GM21737 (cell line): ENCODE measurements around the gene CAPN10.
"Not testable (repeated sequence)": the region's sequence is repeated elsewhere in the genome, so short reads cannot be mapped to it uniquely, and the experiment has no call there.

Source experiments
- ATAC-seq: cut with Tn5 transposase; IDR thresholded peaks from one replicate; pipeline ENCODE4 v1.9.1; 2021; ENCODE audit warnings: mild to moderate bottlenecking, moderate library complexity; ENCODE audit not compliant: unreplicated experiment

CAPN10 gene

DNA sequence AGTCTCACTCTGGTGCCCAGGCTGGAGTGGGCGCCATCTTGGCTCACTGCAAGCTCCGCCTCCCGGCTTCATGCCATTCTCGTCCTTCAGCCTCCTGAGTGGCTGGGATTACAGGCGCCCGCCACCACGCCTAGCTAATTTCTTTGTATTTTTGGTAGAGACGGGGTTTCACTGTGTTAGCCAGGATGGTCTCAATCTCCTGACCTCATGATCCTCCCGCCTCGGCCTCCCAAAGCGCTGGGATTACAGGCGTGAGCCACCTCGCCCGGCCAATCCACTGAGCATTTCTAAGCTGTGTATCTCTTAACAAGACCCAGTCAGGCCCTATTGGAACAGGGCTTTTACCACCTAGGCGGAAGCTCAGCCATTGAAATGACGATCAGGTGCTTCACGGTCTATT is 23.3 kb upstream of the CAPN10 start:
- ATAC-seq, result not testable (repeated sequence)

DNA sequence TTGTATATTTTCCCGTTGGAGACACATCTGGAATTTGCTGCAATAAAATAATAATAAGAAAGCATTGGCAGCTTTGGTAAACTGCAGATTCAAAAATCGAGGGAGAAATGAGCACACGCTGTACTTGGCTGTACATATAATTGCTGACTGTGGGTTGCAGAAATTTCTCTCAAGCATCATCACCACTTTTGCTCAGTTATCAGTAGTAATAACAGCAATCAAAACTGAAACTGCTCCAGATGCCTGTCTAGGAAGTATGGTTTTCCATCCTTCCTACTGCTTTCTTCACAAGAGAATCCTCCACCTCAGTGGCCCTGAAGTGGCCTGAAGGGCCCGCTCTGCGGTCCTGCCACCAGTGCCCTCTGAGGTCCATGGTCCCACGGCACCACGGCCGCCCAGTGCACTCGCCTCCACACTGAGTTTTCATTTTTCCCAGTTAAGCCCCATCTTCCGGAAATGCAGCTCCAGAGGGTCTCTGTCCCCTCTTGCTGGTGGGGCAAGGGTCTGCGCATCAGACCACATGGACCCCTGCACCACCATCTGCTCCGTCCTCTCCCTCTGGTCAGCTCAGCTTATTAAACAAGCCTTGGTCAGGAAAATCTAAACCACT is 22.5 kb upstream of the CAPN10 start:
- ATAC-seq, result no peak

DNA sequence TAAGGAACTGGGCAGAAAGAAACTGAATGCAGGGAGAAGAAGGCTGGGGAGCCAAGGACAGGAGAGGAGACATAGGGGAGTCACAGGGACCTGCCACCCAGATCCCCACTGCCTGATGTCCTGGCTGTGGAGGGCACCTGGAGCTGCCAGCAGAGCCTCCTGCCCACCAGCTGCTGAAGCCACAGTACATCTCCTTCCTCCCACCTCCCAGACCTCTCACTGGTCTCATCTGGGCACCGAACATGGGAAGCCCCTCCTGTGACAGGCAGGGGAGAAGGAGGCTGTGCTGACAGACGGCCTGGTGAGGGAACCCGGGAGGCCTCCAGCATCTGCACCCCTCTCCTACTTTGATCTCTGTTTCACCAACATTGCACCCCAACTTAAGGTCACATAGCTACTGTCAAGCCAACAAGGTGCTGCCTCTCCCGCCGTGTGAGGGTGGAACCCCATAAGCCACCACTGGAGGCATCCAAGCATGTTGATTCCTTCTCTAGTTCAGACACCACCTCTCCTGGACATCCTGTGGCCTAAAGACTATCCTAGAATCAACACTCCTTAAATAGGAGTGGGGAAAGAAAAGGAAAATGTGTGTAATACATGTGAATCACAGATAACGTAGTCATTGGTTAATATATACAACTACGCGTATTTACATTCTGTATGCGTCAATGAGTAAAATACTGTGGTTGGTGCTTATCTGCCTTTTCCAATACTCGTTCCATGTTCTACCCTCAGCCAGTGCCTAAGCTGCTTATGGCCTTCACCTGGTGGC is 21.8 kb upstream of the CAPN10 start:
- no peak for ATAC-seq

DNA sequence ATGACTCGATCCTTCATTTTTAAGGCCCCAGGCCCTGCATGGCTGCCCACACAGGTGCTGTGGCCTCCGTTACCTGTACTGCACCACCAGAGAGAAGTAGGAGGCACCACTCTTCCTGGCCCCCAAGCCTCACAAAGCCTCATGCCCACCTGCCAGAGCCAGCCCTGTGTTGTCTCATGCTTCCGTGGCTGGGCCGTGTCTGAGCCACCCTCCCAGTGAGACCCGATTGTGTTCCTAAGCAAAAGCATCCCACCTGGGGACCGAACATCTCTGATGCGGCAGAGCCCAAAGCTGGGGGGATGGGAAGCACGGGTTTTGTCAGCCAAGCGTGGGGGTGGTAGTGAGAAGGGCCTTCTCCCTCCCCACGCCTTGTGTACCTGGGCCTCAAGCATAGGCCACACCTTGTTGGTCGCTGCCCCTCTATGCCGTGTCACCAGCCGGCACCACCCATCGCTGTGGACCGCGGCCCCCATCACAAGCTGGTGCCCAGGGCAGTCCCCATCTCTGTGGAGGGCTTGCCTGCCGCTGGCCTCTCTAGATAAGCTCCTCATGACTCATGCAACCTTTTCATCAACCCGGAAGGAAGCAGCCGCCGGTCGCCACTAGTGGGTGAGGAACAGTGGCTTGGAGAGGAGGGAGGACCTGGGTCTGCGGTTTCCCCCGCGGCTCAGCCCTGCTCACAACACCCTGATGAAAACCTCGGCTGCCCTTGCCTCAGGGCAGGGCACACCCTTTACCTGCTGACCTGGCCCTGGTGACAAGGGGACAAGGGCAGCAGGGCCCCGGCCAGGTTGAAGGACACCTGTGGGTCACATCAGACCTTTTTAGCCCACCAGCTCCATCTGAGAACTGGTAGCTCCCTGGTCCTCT is 21.0 kb upstream of the CAPN10 start:
- ATAC-seq, result peak; percentile 30

DNA sequence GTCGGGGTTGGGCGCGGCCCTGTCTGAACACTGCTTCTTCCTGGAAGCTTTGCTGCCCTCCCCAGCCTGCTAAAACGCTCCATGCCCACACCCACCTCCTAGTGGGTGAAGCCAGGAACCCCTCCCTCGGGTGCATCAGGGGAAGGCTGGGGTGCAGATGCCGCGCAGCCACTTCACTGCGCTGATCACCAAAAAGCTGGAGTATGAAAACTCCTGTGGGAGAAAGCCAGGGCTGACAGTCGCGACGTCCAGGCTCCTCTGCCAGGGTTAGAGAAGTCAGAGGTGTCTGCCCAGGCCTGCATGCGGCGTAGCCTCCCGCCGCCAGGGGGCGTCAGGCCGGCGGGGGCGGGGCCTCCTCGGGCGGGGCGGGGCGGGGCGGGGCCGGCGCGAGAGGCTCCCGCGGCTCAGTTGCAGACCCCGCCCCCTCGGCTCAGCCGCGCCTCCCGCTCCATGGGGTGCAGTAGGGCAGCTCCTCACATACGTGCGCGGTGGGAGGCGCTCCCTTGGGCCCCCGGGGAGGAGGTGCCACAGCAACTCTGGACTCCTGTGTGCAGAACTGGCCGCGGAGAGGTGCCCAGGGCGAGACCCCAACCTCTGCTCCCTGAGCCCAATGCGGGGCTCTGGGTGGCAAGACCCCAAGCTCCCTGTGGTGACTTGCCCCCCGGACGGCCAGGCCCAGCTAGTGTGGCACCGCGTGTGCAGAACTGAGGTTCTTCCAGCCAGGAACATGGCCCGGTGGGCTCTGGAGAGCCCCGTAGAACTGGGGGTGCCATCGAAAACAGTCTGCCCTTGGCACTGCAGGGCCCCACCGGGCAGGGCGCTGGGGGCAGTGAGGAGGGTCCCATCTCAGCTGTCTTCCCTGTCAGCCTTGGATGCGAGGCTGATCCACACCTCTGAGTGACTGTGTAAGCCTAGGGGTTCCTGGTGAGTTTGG is 20.1 kb upstream of the CAPN10 start:
- peak; percentile 43 for ATAC-seq

DNA sequence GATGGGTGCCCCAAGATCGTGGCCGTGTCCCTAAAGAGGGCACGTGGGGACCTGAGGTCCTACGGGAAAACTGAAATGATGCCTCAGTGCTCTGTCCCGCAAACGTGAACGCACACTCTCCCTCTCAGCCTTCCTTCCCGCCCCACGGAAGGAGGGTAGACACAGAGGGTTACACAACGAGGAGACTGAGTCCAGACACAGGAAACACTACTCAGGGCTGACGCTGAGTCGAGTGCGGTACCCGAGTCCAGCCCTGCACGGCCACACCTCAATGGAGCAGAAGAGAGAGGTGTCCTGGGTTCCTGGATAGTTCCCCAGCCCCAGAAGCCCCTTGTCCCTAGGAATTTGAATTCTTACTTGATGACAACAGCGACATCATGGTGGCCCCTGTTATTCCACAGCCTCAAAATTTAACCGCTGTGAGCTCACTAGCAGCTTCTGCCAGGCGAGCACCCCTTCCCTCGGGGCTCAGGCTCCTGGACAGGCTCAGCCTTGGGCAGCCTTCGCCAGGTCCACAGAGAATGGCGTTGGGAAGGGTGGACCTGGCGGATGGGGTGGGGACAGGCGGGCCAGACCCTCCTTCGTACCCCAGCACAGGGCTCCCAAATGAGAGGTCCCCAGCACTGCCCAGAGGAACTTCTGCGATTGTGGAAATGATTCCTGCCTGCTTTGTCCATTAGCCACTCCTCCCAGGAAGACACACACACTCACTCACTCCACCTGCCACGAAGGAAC is 19.2 kb upstream of the CAPN10 start:
- no peak for ATAC-seq

DNA sequence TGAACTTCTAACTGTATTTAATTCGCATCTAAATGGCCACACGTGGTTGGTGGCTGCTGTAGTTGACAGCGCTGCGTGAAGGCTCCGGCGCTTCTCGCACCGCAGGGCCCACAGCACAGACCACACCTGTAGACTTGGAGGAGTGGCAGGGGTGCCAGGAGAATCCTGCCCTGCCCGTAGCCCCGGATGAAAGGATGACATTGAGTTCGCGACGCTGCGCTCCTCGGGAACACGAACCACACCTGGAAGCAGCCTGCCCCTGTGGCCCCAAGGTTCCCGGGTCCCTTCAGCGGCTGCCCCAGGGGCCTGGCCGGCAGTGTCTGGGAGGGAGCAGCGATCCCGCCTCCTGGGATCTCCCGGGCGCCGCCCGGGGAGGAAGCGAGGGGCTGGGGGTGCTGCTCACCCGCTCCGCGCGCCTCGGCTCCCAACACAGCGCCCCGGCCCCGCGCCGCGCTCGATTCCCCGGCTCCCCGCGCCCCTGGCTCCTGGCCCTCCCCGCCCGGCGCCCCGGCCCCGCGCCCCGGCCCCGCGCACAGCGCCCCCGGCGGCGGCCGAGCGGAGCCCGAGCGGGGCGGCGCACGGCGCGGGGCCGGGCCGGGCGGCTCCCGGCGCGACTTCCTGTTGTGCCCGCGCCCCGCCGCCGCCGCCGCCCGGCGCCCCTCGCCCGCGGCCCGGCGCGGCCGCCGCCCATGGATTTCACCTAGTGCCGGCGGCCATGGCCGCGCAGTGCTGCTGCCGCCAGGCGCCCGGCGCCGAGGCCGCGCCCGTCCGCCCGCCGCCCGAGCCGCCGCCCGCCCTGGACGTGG is 18.5 kb upstream of the CAPN10 start, which contains the start of gene RNPEPL1:
TSS of gene RNPEPL1 (plus strand) at position 613 of the 806 bp plus-strand sequence. CDS start at position 716, 103 bp downstream.
- ATAC-seq, result no peak

DNA sequence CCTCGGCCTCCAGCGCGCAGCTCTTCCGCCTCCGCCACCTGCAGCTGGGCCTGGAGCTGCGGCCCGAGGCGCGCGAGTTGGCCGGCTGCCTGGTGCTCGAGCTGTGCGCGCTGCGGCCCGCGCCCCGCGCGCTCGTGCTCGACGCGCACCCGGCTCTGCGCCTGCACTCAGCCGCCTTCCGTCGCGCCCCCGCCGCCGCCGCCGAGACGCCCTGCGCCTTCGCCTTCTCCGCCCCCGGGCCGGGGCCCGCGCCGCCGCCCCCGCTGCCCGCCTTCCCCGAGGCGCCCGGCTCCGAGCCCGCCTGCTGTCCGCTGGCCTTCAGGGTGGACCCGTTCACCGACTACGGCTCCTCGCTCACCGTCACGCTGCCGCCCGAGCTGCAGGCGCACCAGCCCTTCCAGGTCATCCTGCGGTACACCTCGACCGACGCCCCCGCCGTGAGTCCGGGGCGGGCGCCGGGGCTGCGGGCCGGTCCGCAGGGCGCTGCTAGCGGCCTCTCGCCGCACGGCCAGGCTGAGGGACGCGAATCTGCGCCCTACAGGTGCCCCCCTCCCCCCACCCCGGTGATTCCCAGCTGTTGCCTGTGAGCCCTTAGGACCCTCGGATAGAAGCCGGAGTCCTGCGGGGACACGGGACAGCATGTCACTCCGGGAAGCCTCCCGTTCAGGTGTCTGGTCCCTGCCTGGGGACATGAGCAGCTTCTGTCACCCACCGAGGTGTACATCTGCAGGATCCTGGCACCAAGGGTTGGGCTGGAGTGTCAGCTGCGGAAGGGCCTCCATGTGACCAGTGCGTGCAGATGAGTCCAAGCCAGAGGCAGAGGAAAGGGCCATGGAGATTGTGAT is 17.6 kb upstream of the CAPN10 start:
- no peak for ATAC-seq

DNA sequence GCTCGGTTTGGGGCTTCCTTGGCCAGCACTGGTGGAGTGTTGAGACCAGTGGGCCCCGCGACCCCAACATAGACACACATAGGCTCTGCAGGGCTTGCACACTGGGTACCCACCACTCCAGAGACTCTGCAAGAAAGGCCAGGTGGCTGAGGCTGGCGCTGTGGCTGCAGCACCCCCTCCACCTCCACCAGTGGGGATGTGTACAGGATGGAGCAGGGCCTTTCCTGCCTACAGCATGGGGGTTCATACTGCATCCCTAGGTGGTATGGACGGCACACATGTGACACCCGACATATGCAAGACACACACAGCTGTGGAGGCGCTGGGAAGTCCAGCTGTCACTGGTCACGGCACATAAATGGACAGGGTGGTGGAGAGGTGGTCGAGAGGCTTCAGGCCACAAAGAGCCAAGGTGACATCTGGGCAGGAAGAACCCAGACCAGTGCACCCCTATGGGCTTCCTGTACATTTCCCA is 17.0 kb upstream of the CAPN10 start:
- no peak for ATAC-seq

DNA sequence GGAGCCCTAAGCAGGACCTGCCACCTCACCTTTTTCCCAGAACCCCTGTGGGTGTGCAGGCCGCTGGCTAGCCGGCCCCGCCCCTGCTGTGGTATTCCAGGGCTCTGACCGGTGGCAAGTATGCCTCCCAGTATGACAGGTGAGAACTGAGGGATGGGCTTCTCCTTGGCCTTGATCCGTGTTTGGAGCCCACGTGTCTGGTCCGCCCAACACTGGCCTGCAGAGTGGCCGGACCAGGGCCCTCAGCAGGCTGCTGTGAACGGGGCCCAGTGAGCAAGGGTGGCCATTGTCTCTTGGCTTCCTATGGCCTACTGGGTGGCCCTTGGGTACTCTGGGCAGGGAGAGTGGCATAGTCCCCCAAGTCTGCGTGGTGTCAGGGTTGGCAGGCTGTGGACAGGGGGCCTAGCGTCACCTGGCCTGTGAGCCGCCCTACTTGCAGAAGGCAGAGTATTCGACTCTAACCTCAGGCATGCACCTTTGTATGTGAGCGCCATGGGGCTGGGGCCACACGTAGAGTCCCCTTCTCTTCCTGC is 16.5 kb upstream of the CAPN10 start:
- ATAC-seq, result no peak

DNA sequence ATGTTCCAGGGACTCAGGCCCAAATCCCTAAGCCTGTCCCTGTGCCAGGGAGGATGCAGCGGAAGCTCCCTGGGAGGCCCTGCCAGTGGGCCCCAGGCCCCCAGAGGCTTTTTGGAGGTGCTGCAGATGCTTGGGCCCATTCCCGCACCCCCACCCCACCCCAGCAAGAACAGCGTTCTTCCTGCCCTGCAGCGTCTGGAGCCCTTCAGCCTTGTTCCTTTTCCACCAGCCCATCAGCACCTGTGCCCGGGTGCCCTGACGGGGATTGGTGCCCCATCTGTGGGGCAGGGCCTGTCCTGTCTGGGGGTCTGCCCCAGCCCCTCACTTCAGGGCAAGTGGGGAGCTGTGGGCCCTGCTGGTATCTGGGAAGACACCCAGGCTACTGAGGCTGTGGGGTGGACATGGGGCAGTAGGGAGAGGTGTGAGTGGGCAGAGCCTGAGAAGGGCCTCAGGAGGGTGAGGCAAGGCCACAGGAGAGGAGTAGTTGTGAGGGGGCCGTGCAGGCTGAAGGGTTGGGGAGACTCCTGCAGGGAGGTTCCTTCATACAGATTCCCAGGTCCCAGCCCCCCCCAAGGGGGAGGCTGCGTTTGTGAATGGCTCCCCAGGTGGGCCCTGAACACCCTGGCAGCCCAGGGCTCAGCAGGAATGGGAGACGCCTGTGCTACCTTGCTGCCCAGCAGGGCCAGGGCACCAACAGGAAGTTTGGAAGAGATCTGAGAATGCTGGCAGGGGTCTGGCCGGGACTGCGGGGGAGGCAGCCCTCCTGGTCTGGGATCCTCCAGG is 15.8 kb upstream of the CAPN10 start:
- no peak for ATAC-seq

DNA sequence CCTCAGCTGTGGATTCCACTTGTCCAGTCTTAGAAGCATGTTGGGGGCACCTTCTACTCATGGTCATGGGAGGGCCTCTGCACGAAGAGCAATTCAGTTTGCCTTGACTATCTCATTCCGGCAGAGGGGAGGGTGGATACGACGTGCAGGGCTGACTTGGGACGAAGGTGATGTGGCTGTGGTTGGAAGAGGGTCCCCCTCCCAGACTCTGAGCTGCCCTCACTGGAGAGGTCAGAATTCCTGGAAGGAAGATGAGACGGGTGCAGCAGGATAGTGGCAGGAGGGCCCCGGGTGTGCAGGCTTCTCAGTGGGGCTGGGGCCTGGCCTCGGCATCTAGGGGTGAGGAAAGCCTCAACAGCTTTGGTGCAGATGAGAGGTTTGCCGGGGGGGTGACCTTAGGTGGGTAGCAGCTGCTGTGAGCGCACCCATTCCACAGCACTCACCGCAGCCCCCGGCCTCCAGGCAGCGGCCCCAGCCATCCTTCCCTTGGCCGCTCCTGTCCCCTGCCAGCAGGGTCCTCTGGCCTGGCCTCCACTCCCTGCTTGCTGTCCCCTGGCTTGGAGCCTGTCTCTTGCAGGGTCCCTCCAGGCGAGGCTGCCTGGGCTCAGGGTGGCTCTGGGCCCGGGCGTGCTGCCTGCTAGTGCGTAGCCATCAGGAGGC is 15.1 kb upstream of the CAPN10 start:
- no peak for ATAC-seq

DNA sequence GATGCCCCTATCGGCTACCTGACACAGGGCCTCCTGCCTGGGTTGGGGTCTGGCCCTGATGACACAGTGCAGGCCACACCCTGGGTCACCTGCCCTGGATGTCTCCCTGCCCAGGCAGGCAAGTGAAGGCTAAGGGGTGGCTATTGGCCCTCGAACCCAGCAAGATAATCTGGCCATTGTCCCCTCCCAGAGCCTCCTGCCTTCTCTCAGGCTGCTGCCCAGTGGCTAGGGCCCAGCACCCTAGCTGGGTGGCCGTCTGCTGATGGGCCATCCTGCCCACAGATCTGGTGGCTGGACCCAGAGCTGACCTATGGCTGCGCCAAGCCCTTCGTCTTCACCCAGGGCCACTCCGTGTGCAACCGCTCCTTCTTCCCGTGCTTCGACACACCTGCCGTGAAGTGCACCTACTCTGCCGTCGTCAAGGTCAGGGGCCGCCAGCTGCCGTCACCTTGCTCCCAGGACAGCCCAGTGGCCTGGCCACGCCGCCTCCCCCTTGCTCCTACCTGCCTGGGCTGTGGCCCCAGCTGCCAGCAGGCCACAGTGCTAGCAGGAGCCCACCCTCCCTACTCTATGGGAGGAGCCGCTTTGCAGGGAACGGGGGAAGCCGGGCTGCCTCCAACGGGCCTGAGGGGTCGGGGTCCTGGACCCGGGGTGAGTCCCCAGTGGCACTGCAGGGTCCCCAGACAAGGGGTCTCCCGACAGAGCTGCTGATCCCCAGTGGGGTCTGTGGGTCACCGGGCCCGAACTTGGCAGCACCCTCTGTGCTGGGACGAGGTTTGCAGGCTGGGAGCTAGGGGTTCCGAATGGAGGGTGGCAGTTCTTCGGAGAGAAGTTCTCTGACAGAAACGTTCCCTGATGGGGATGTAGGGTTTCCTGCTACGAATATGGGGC is 14.1 kb upstream of the CAPN10 start:
- no peak for ATAC-seq

DNA sequence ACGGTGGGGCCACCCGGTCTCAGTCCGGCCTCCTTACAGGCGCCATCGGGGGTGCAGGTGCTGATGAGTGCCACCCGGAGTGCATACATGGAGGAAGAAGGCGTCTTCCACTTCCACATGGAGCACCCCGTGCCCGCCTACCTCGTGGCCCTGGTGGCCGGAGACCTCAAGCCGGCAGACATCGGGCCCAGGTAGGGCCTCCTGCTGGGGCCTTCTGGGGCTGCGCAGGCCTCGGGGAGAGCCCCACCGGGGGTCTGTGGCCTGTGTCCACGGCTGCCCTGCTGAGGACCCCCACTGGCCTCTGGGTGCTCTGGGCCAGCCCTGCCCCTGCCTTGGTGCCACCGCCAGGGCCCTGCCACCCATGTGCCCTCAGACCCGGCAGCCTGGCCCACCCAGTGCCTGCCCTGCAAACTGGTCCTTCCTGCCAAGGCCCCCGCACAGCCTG is 13.4 kb upstream of the CAPN10 start:
- no peak for ATAC-seq
